OCI-LY7 (cell line): Measurements from ENCODE around the gene ANO9.

Experiments used
- CTCF ChIP-seq: fragments of 200-600 bp; sonication (generic); conservative IDR thresholded peaks from 2 replicates; pipeline ENCODE4 v1.5.1; 2014; ENCODE audit warnings: mild to moderate bottlenecking, antibody characterized with exemption, low read length, moderate library complexity, mixed read lengths
- EZH2phosphoT487 ChIP-seq: fragments of 200-600 bp; sonication (generic); IDR thresholded peaks from 2 replicates; pipeline ENCODE4 v1.6.1; 2018; ENCODE audit warnings: low read depth, borderline replicate concordance, mild to moderate bottlenecking, mixed run types, antibody characterized with exemption, low read length, moderate library complexity, mixed read lengths

- TF ChIP-seq EZH2phosphoT487: no peak
- no peak for TF ChIP-seq CTCF
Measured at GRCh38 chr11:473415-473814, 31.6 kb upstream of the ANO9 start.
